ENCODE results near the gene SEPTIN7.

SEPTIN7 gene

GRCh38 chr7:35839860-35840854 lies 39.3 kb downstream of the SEPTIN7 start:
- peak; percentile 53 for DNase-seq (ENCODE audit: low spot score)

GRCh38 chr7:35846816-35847412 lies 46.1 kb downstream of the SEPTIN7 start:
- no peak for DNase-seq (ENCODE audit: low spot score)

- no peak for DNase-seq (ENCODE audit: low spot score)
These were observed 47.9 kb downstream of the SEPTIN7 start for GRCh38 chr7:35848725-35849124.

GRCh38 chr7:35849158-35849831 lies 48.4 kb downstream of the SEPTIN7 start:
- no peak for DNase-seq (ENCODE audit: low spot score)

- DNase-seq (ENCODE audit: low spot score) = no peak
These were observed 49.1 kb downstream of the SEPTIN7 start for GRCh38 chr7:35849954-35850353.

Measured in AG08395 (cell line).